ENCODE results near the gene ATP8A1.

The ATP8A1 gene

GRCh38 chr4:42624551-42624950 lies 32.4 kb downstream of the ATP8A1 start:
- Histone ChIP-seq H3K4me2 (ENCODE audit: low read length) (no peak overlapping the region), H3K4me1 (ENCODE audit: control insufficient read depth, low read length) (peaks cover 59% of the 10 kb centered on the region), H3K27ac (ENCODE audit: low read depth, low read length) (no peak overlapping the region), H3K9me3 (ENCODE audit: control insufficient read depth, insufficient read depth, low read length) (no peaks in the 10 kb centered on the region), H3K27me3 (ENCODE audit: control insufficient read depth, low read length) (no peaks in the 10 kb centered on the region), H3K36me3 (ENCODE audit: control insufficient read depth, low read length) (peaks cover 49% of the 10 kb centered on the region), H3K4me3 (ENCODE audit: low read length) (no peak overlapping the region), H3K79me2 (ENCODE audit: control insufficient read depth, low read length) (peaks cover 53% of the 10 kb centered on the region), H3K9me2 (replicated peaks; ENCODE audit: control insufficient read depth, low read length) (no peaks in the 10 kb centered on the region), H3F3A (ENCODE audit: control insufficient read depth, insufficient read depth) (no peaks in the 10 kb centered on the region), H4K20me1 (ENCODE audit: control insufficient read depth, insufficient read depth, low read depth, low read length) (0 out of 2 replicates have a peak, but pooled peaks cover 3% of the 10 kb centered on the region)
- TF ChIP-seq CTCF (IDR thresholded peaks at IDR 0.05; ENCODE audit: low read depth, low read length, poor library complexity, severe bottlenecking) = no peak
- no peak for TF ChIP-seq EZH2phosphoT487 (IDR thresholded peaks at IDR 0.05; ENCODE audit: borderline replicate concordance, low read length)

- H3K79me2 ChIP-seq (ENCODE audit: control insufficient read depth, low read length) = peaks cover 6% of the 10 kb centered on the region; the same call in 1 of the 2 replicates
- no peaks in the 10 kb centered on the region for H3K9me3 ChIP-seq (ENCODE audit: control insufficient read depth, insufficient read depth, low read length)
- no peaks in the 10 kb centered on the region for H3K9me2 ChIP-seq (replicated peaks; ENCODE audit: control insufficient read depth, low read length)
- no peak overlapping the region for H3K4me2 ChIP-seq (ENCODE audit: low read length)
- H3K4me3 ChIP-seq (ENCODE audit: low read length) = no peak overlapping the region
- H3K27me3 ChIP-seq (ENCODE audit: control insufficient read depth, low read length) = no peaks in the 10 kb centered on the region
- peaks cover 68% of the 10 kb centered on the region for H3K36me3 ChIP-seq (ENCODE audit: control insufficient read depth, low read length)
- H3F3A ChIP-seq (ENCODE audit: control insufficient read depth, insufficient read depth) = 0 out of 2 replicates have a peak, but pooled peaks cover 2% of the 10 kb centered on the region
- 0 out of 2 replicates have a peak, but pooled peaks cover 3% of the 10 kb centered on the region for H4K20me1 ChIP-seq (ENCODE audit: control insufficient read depth, insufficient read depth, low read depth, low read length)
- TF ChIP-seq CTCF (IDR thresholded peaks at IDR 0.05; ENCODE audit: low read depth, low read length, poor library complexity, severe bottlenecking) = no peak
- TF ChIP-seq EZH2phosphoT487 (IDR thresholded peaks at IDR 0.05; ENCODE audit: borderline replicate concordance, low read length) = no peak
- H3K4me1 ChIP-seq (ENCODE audit: control insufficient read depth, low read length) = no peaks in the 10 kb centered on the region
- H3K27ac ChIP-seq (ENCODE audit: low read depth, low read length) = no peak overlapping the region
Observed at GRCh38 chr4:42618023-42618422, 38.9 kb downstream of the ATP8A1 start.

- peaks cover 6% of the 10 kb centered on the region; the same call in 1 of the 2 replicates for H3K79me2 ChIP-seq (ENCODE audit: control insufficient read depth, low read length)
- H3K9me3 ChIP-seq (ENCODE audit: control insufficient read depth, insufficient read depth, low read length) = no peaks in the 10 kb centered on the region
- no peaks in the 10 kb centered on the region for H3K4me1 ChIP-seq (ENCODE audit: control insufficient read depth, low read length)
- no peak overlapping the region for H3K4me2 ChIP-seq (ENCODE audit: low read length)
- 0 out of 2 replicates have a peak, but pooled peaks cover 3% of the 10 kb centered on the region for H4K20me1 ChIP-seq (ENCODE audit: control insufficient read depth, insufficient read depth, low read depth, low read length)
- no peaks in the 10 kb centered on the region for H3K9me2 ChIP-seq (replicated peaks; ENCODE audit: control insufficient read depth, low read length)
- no peak overlapping the region for H3K27ac ChIP-seq (ENCODE audit: low read depth, low read length)
- H3K27me3 ChIP-seq (ENCODE audit: control insufficient read depth, low read length) = no peaks in the 10 kb centered on the region
- H3F3A ChIP-seq (ENCODE audit: control insufficient read depth, insufficient read depth) = 0 out of 2 replicates have a peak, but pooled peaks cover 2% of the 10 kb centered on the region
- H3K4me3 ChIP-seq (ENCODE audit: low read length) = no peak overlapping the region
- TF ChIP-seq CTCF (IDR thresholded peaks at IDR 0.05; ENCODE audit: low read depth, low read length, poor library complexity, severe bottlenecking) (no peak), EZH2phosphoT487 (IDR thresholded peaks at IDR 0.05; ENCODE audit: borderline replicate concordance, low read length) (no peak)
- H3K36me3 ChIP-seq (ENCODE audit: control insufficient read depth, low read length) = peaks cover 76% of the 10 kb centered on the region
Observed at GRCh38 chr4:42617030-42617429, 39.9 kb downstream of the ATP8A1 start.
